GM13977 (cell line): ENCODE results near the gene MSRB3.

Experiments
- DNase-seq: peaks from one replicate; pipeline ENCODE4 v3.0.0; 2012; ENCODE audit warnings: low spot score
- CTCF ChIP-seq: IDR thresholded peaks from 2 replicates; pipeline ENCODE4 v1.5.1; 2012; ENCODE audit warnings: mild to moderate bottlenecking, control low read depth; ENCODE audit not compliant: insufficient read depth; ENCODE audit errors: extremely low read depth, missing control alignments
- in situ Hi-C: fragments of 300-500 bp; cut with MboI; formaldehyde crosslinking; loops from one replicate; pipeline ENCODE4 v1.12.0; 2022; ENCODE audit warnings: low sequenced_read_pairs, low pct_unique_long_range_greater_than_20kb, mixed read lengths, inconsistent platforms; ENCODE audit not compliant: unreplicated experiment

Gene MSRB3

GRCh38 chr12:65392491-65392890 lies 114.0 kb downstream of the MSRB3 start:
- TF ChIP-seq CTCF = no peak
- in situ Hi-C loops = no loop called here
- DNase-seq = no peak

- no peak for TF ChIP-seq CTCF
- in situ Hi-C loops = no loop called here
- DNase-seq = no peak
Measured at GRCh38 chr12:65403188-65403587, 124.7 kb downstream of the MSRB3 start.

DNA sequence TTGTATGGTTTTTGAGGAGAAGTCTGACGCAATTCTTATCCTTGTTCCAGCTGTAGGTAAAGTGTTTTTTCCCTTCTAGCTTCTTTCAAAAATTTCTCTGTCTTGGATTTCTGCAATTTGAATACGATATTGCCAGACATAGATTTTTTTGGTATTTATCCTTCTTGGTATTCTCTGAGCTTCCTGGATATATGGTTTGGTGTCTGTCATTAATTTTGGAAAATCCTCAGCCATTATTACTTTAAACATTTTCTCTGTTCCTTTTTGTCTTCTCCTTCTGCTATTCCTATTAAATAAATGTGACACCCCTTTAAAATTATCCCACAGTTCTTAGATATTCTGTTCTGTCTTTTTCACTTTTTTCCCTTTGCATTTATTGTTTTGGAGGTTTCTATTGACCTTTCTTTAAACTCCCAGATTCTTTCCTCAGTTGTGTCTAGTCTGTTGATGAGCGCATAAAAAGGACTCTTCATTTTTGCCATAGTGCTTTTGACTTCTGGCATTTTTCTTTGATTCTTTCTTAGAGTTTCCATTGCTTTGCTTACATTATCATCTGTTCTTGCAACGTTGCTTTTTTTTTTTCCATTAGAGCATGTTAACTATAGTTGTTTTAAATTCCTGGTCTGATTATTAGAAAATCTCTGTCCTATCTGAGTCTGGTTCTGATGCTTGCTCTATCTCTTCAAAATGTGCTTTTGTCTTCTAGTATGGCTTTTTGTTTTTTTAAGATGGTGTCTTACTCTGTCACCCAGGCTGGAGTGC lies 129.1 kb downstream of the MSRB3 start:
- DNase-seq = no peak
- no peak for TF ChIP-seq CTCF
- in situ Hi-C loops = no loop called here

DNA sequence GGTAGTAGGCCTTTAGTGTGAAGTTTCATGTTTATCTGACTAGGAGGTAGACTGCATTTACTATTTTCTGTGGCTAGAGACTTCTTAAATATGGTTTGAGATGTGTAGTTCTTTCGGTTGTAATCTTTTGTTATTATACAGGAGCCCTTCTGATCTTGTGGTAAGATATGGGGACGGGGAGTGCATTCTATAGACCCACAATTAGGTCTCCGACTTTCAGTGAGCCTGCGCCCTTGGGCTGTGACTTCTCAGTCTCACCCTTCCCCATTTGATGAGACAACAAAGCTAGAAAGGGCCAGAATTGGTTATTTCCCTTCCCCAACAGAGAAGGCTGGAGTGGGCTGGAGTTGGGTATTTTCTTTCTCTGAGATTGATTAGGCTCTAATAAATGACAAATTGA lies 130.0 kb downstream of the MSRB3 start:
- in situ Hi-C loops = no loop called here
- DNase-seq = no peak
- TF ChIP-seq CTCF = no peak

DNA sequence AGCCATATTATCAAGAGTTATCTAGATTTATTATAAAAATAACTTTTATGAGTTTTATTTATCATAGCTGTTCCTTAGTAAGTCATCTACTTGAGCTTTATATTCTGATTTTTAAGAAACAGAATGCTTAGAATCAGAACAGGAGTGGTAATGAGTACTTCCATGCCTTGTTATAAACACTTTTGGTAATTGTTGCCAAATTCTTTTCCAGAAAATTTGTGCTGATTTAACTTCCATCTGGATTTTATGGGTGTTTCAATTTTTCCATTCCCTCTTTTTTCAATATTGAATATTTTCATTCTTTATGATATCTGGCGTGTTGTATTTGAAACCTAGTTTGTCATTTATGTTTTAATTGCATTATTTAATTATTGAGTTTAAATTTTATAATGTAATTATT lies 131.2 kb downstream of the MSRB3 start:
- TF ChIP-seq CTCF = no peak
- no peak for DNase-seq
- in situ Hi-C loops = no loop called here

- in situ Hi-C loops = no loop called here
- DNase-seq = no peak
- TF ChIP-seq CTCF = no peak
Measured at GRCh38 chr12:65411171-65411570, 132.7 kb downstream of the MSRB3 start.

- no peak for DNase-seq
- in situ Hi-C loops = no loop called here
- no peak for TF ChIP-seq CTCF
Measured at GRCh38 chr12:65414526-65414925, 136.0 kb downstream of the MSRB3 start.
